Psoas muscle (tissue), 8 donors: ENCODE measurements around the gene TUBA1C. TPM values are rescaled to one million over a fixed set of nuclear protein-coding genes. Genes with fewer than 3 reads are reported as not detected.
"Not testable (repeated sequence)": the region's sequence is repeated elsewhere in the genome, so short reads cannot be mapped to it uniquely, and the experiment has no call there.

ENCODE experiments used
- ATAC-seq, 4 donors: fragments of 200-7000 bp; cut with Tn5 transposase; one replicate each; pipeline ENCODE4 v1.9.1; 2020; ENCODE audit warnings: moderate library complexity in 3 of 4, mild to moderate bottlenecking in 2 of 4
- DNase-seq, 2 donors: peaks; one replicate each; pipeline ENCODE4 v3.0.0-alpha.2; 2020
- H3K27ac ChIP-seq: fragments of 200-600 bp; one replicate; pipeline ENCODE4 v1.8.0; 2022
- H3K27me3 ChIP-seq, 3 donors: fragments of 200-600 bp in 1 of 3; one replicate each; pipeline versions ENCODE4 v1.6.1 to v1.8.0; 2013 to 2022; ENCODE audit warnings: low read length in 2 of 3, mild to moderate bottlenecking in 2 of 3, moderate library complexity in 1 of 3; ENCODE audit not compliant: insufficient read depth in 3 of 3
- H3K36me3 ChIP-seq, 2 donors: fragments of 200-600 bp in 1 of 2; one replicate each; pipeline versions ENCODE4 v1.6.1 to v1.8.0; 2013 to 2022; ENCODE audit warnings: low read depth in 1 of 2, mild to moderate bottlenecking in 1 of 2, moderate library complexity in 1 of 2; ENCODE audit not compliant: insufficient read depth in 1 of 2
- H3K4me1 ChIP-seq: fragments of 200-600 bp; one replicate; pipeline ENCODE4 v1.8.0; 2022
- H3K4me3 ChIP-seq: fragments of 200-600 bp; one replicate; pipeline ENCODE4 v1.8.0; 2022; ENCODE audit warnings: mild to moderate bottlenecking
- H3K9me3 ChIP-seq: fragments of 200-600 bp; one replicate; pipeline ENCODE4 v1.8.0; 2022
- CTCF ChIP-seq: fragments of 200-600 bp; IDR thresholded peaks from one replicate; pipeline ENCODE4 v1.8.0; 2022; ENCODE audit warnings: antibody characterized with exemption
- WGBS, 3 donors: extraction: QIAGEN DNeasy Blood & Tissue Kit; methylation state at CpG; one replicate each; pipeline versions ENCODE4 v1.1.6 to v1.1.7; 2013; 5-methylcytosine and 5-hydroxymethylcytosine counted together
- intact Hi-C, 2 donors: fragments of 100-400 bp; cut with DNase I; formaldehyde crosslinking; loops; one replicate each; pipeline versions ENCODE4 v1.11.0 to v1.14.2; 2022
- polyA plus RNA-seq, 3 donors: library from polyadenylated mRNA; stranded (reverse); fragments of 200-250 nt; gene quantifications; one replicate each; pipeline ENCODE4 v1.2.3, GENCODE V29; 2013
- total RNA-seq, 4 donors: library from RNA; stranded (reverse); fragmentation: NEBNext Ultra II Directional in 2 of 4; extraction: Animal tissue kit (Norgen Biotek cat#: 25700) in 2 of 4; gene quantifications; one replicate each; pipeline versions ENCODE4 v1.2.1 to v1.2.4, GENCODE V29; 2021 to 2023
- donor health status: healthy with polysubstance abuse.
- donor health status: DM: no; HTN: no; CAD: no; lungs with moderate emphysema.
- donor health status: Bipolar disorder and iron deficiency.
- donor health status: healthy.
- donor health status: DM: yes; HTN: yes; CAD: no.
- donor health status: DM: no; HTN: no; CAD: no.
- donor health status: DM: no; HTN: no; CAD: no.
- donor health status: DM: yes; HTN: yes; CAD: no.

Gene TUBA1C
- total and polyA plus RNA-seq, 7 donors = 41.4 to 454 (median 62.9) TPM

- 84 to 93% (median 88%) methylated on average over 5 of the region's 5 CpGs for WGBS, 3 donors
- peaks cover 0 to 8% (median 6%) of the 10 kb centered on the region in 3 donors for H3K27me3 ChIP-seq
- H3K4me3 ChIP-seq = no peak overlapping the region
- H3K27ac ChIP-seq = no peak overlapping the region
- TF ChIP-seq CTCF = no peak
- no peaks in the 10 kb centered on the region for H3K36me3 ChIP-seq
- DNase-seq (no peak), ATAC-seq (no peak)
- no peaks in the 10 kb centered on the region for H3K9me3 ChIP-seq
- no peaks in the 10 kb centered on the region for H3K4me1 ChIP-seq
- intact Hi-C loops = no loop called here
Measured at GRCh38 chr12:49282302-49282701, 17.4 kb downstream of the TUBA1C start.

DNA sequence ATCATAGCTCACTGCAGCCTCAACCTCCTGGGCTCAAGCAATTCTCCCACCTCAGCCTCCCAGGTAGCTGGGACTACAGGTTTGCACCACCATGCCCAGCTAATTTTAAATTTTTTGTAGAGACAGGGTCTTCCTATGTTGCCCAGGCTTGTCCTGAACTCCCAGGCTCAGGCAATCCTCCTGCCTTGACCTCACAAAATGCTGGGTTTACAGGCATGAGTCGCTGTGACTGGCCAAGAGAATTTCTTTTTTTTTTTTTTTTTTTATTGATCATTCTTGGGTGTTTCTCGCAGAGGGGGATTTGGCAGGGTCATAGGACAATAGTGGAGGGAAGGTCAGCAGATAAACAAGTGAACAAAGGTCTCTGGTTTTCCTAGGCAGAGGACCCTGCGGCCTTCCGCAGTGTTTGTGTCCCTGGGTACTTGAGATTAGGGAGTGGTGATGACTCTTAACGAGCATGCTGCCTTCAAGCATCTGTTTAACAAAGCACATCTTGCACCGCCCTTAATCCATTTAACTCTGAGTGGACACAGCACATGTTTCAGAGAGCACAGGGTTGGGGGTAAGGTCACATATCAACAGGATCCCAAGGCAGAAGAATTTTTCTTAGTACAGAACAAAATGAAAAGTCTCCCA lies 18.0 kb downstream of the TUBA1C start:
- WGBS, 3 donors = 87 to 94% (median 89%) methylated on average over 1 to 2 of the region's 6 CpGs
- H3K27ac ChIP-seq, intact Hi-C loops, H3K4me1 ChIP-seq, ATAC-seq, H3K27me3 ChIP-seq, H3K4me3 ChIP-seq, H3K36me3 ChIP-seq, H3K9me3 ChIP-seq, DNase-seq: not testable (repeated sequence)

DNA sequence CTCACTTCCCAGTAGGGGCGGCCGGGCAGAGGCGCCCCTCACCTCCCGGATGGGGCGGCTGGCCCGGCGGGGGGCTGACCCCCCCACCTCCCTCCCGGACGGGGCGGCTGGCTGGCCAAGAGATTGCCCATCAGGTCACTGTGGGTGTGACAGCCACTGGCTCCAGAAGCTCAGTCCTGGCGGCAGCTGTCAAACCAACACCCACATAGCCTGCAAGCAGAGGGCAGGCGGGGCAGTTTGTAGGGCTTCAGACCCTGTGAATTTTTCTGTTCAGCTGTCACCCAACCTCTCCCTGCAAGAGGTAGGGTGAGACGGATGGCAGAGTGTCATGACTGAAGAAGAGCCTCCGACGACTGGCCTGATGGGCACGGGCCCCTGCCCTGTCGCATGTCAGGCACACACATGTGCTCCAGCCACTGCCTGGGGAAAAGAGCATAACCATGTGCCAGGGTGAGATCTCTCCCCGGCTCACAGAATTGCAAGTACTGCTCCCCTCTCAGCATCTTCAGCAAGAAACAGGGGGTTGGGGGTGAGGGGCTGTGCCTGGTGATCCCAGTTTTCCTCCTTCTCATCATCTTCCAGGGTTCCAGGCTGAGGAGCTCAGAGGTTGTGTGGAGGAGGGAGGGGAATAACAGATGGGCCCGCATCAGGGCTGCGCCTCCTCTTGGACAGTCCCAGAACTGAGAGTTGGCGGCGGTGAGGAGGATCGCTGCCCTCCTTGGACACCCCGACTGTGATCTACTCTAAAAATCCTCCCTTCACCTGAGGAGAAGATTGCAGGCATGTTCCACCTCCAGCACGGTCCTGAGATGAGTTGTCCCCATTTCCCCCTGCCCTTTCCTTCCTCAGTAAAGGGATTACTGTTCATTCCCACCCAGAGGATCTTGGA lies 18.9 kb downstream of the TUBA1C start:
- ATAC-seq (peak in 1 of 4 donors; percentile 27), DNase-seq (no peak)
- H3K27me3 ChIP-seq = peaks cover 0 to 12% (median 6%) of the 10 kb centered on the region in 3 donors
- no peak for TF ChIP-seq CTCF
- no peaks in the 10 kb centered on the region for H3K9me3 ChIP-seq
- intact Hi-C loops = no loop called here
- WGBS, 3 donors = 60 to 67% (median 61%) methylated on average over 18 to 24 of the region's 25 CpGs
- no peaks in the 10 kb centered on the region for H3K4me1 ChIP-seq
- H3K36me3 ChIP-seq = no peaks in the 10 kb centered on the region
- H3K4me3 ChIP-seq = no peak overlapping the region
- H3K27ac ChIP-seq = no peak overlapping the region

GRCh38 chr12:49284672-49285071 lies 19.8 kb downstream of the TUBA1C start:
- H3K27me3 ChIP-seq = peaks cover 0 to 12% (median 8%) of the 10 kb centered on the region in 3 donors
- TF ChIP-seq CTCF = no peak

GRCh38 chr12:49287876-49288275 lies 23.0 kb downstream of the TUBA1C start:
- H3K27ac ChIP-seq = no peak overlapping the region
- intact Hi-C loops = loop anchor here in 1 of 2 donors (2.0 to 5.0 kb wide), 2 partner anchors 55 to 224 kb away; no protein-coding TSS in a partner anchor
- WGBS, 3 donors = 56 to 69% (median 60%) methylated on average over 6 of the region's 6 CpGs
- H3K4me1 ChIP-seq = no peaks in the 10 kb centered on the region
- H3K4me3 ChIP-seq = no peak overlapping the region
- DNase-seq (no peak), ATAC-seq (no peak)
- peaks cover 0 to 12% (median 8%) of the 10 kb centered on the region in 3 donors for H3K27me3 ChIP-seq
- H3K9me3 ChIP-seq = no peaks in the 10 kb centered on the region
- no peak for TF ChIP-seq CTCF
- no peaks in the 10 kb centered on the region for H3K36me3 ChIP-seq

More at GRCh38 chr12:49284672-49285071, 19.8 kb downstream of the TUBA1C start:
- WGBS, 3 donors = 89 to 94% (median 91%) methylated on average over 4 of the region's 4 CpGs
- Histone ChIP-seq H3K9me3 (no peaks in the 10 kb centered on the region), H3K4me3 (no peak overlapping the region), H3K4me1 (no peaks in the 10 kb centered on the region), H3K27ac (no peak overlapping the region), H3K36me3 (no peaks in the 10 kb centered on the region)
- ATAC-seq (no peak), DNase-seq (no peak)
- intact Hi-C loops = loop anchor here in 1 of 2 donors (5.0 kb wide), 1 partner anchor 228 kb away; no protein-coding TSS in a partner anchor
